IMR-90 (cell line): ENCODE measurements around the gene CACNA2D3.

Experiments used
- FOS ChIP-seq: fragments of 150-350 bp; IDR thresholded peaks from 2 replicates; pipeline ENCODE4 v1.6.1; 2016; ENCODE audit warnings: low read depth, low read length
- MXI1 ChIP-seq: IDR thresholded peaks from 2 replicates; pipeline ENCODE4 v1.6.1; 2012; ENCODE audit warnings: low read depth, mild to moderate bottlenecking, low read length, moderate library complexity, borderline replicate concordance
- POLR2A ChIP-seq: IDR thresholded peaks from 2 replicates; pipeline ENCODE4 v1.6.1; 2012; ENCODE audit warnings: mild to moderate bottlenecking, low read depth, low read length
- TF ChIP-seq, protein P1 (sequence below): conservative IDR thresholded peaks from 2 replicates; pipeline ENCODE4 v1.5.1; 2012; ENCODE audit warnings: mild to moderate bottlenecking, low read depth, low read length, improper control_type of control experiment

- no peak for TF ChIP-seq MXI1
- TF ChIP-seq, protein P1, sequence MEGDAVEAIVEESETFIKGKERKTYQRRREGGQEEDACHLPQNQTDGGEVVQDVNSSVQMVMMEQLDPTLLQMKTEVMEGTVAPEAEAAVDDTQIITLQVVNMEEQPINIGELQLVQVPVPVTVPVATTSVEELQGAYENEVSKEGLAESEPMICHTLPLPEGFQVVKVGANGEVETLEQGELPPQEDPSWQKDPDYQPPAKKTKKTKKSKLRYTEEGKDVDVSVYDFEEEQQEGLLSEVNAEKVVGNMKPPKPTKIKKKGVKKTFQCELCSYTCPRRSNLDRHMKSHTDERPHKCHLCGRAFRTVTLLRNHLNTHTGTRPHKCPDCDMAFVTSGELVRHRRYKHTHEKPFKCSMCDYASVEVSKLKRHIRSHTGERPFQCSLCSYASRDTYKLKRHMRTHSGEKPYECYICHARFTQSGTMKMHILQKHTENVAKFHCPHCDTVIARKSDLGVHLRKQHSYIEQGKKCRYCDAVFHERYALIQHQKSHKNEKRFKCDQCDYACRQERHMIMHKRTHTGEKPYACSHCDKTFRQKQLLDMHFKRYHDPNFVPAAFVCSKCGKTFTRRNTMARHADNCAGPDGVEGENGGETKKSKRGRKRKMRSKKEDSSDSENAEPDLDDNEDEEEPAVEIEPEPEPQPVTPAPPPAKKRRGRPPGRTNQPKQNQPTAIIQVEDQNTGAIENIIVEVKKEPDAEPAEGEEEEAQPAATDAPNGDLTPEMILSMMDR = no peak
- TF ChIP-seq FOS = no peak
- no peak for TF ChIP-seq POLR2A
These were observed 416.0 kb downstream of the CACNA2D3 start for GRCh38 chr3:54538346-54538745.
